Stomach (tissue), 4 donors: ENCODE results near the gene PRRT1B.

Experiments
- CTCF ChIP-seq, 7 experiments: fragments of 450-650 bp in 4 of 7; fragments of 200-600 bp in 3 of 7; sonication (generic) in 3 of 7; IDR thresholded peaks; one replicate each; pipeline ENCODE4 v1.5.1; 2016 to 2019; ENCODE audit warnings: antibody characterized with exemption in 7 of 7, control low read depth in 2 of 7, mild to moderate bottlenecking in 1 of 7
- POLR2AphosphoS5 ChIP-seq, 3 donors: sonication (generic); formaldehyde crosslinking; IDR thresholded peaks; one replicate each; pipeline ENCODE4 v1.6.1; 2016; ENCODE audit warnings: antibody characterized with exemption in 3 of 3

- peak in 1 of 3 donors; percentile 75 for TF ChIP-seq POLR2AphosphoS5 (IDR thresholded peaks at IDR 0.05)
- no peak for TF ChIP-seq CTCF (IDR thresholded peaks at IDR 0.05)
Measured at GRCh38 chr9:131517761-131518190, 27.5 kb upstream of the PRRT1B start.
